Measurements from ENCODE around the gene PHPT1.

DNA sequence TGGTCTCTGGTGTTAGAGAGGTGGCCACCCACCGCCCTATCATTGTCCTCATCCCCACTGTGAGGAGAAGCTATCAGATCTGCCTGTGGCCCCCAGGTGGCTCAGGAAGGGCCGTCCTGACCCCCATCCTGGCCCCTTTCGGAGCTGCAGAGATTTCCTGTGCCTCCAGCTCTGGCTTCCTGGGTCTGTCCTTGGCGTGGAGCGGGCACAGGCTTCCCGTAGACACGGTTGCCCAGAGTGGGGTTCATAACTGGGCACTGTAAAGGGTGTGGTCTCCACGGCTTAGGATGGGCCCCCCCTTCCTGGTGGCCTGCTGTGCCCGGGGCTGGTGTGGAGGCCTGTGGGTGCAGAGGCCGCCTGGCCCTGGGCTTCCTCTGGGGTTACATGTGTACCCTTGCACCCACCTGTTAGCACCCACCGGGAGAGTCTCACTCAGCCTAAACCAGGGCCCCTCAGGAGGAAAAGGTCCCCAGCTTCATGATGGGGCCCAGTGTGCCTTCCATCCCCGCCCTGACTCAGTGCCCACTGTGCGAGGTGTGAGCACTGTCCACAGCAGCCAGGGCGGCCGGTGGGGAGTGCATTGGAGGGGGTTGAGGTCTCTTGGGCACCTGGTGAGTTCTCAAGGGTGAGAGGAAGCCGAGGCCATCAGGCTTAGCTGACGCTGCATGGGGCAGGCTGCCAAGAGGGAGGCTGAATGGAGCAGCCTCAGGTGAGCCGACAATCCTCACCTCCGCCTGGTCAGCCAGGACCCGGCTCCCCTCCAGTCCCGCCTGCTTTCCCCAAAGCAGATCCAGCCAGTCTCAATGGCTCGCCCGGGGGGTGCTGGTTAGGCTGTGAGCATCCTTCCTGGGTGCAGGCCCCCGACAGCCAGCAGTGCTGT lies 22.3 kb upstream of the PHPT1 start:
- TF ChIP-seq BHLHE40 (IDR thresholded peaks at IDR 0.05; ENCODE audit: borderline replicate concordance): no peak
- TF ChIP-seq ARNT (IDR thresholded peaks at IDR 0.05): no peak
- TF ChIP-seq TARDBP (IDR thresholded peaks at IDR 0.05): no peak
- TF ChIP-seq LEF1 (IDR thresholded peaks at IDR 0.05; ENCODE audit: borderline replicate concordance): no peak
- no peak for TF ChIP-seq SUZ12 (IDR thresholded peaks at IDR 0.05)
- TF ChIP-seq HDGF (IDR thresholded peaks at IDR 0.05; ENCODE audit: borderline replicate concordance): no peak
- no peak for TF ChIP-seq SP1 (IDR thresholded peaks at IDR 0.05)
- TF ChIP-seq ZNF384 (IDR thresholded peaks at IDR 0.05): no peak
- TF ChIP-seq ELF4 (IDR thresholded peaks at IDR 0.05): no peak
- no peak for TF ChIP-seq FOXM1 (IDR thresholded peaks at IDR 0.05; ENCODE audit: borderline replicate concordance)
- TF ChIP-seq FOXA1 (IDR thresholded peaks at IDR 0.05): no peak
- no peak for TF ChIP-seq CTBP1 (IDR thresholded peaks at IDR 0.05; ENCODE audit: borderline replicate concordance)
